ENCODE results near the gene ADCY3. TPM values are rescaled to one million over a fixed set of nuclear protein-coding genes. Genes with fewer than 3 reads are reported as not detected.

The ADCY3 gene
- total and polyA plus RNA-seq, 2 of the 4 experiments (the other 2 are of a cell fraction) = 17.4 to 46.1 TPM

DNA sequence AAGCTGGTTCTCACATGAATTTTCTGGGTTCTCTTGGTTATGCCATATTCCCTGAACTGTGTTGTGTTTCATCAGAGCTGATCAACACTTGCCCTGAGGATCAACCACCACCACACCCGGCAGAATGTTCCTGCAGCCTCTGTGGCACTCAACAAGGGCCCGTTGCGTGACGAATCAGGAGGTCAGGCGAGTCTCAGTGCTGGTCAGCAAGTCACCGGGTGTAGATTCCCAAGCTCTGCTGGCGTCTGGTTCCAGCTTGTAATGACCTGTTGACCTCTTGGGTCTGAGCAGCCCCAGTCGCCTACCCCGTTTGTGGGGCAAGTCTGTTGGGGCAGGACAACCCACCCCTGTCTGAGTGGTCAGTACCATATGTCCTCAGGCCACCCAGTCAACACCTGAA lies 46.0 kb downstream of the ADCY3 start:
- dilution Hi-C loops (cut with HindIII; ENCODE audit: low sequenced_read_pairs, unreplicated experiment) (no loop called here), intact Hi-C loops (cut with micrococcal nuclease) (no loop called here), in situ Hi-C loops (cut with MboI; ENCODE audit: low sequenced_read_pairs) (no loop called here)
- Histone ChIP-seq H3K79me1 (ENCODE audit: low read depth in 1 of 2, low read length in 2 of 2) (peaks cover 0 to 25% of the 10 kb centered on the region in 2 experiments; a peak in 2 of 4 replicates), H3K56ac (ENCODE audit: extremely low read depth, insufficient read depth, low read length) (no peak overlapping the region), H2AFZ (replicated peaks; ENCODE audit: low read length, poor library complexity) (no peak overlapping the region), H3K18ac (ENCODE audit: low read depth, low read length) (no peak overlapping the region), H2BK15ac (ENCODE audit: low read depth, low read length) (no peak overlapping the region), H2BK20ac (ENCODE audit: low read depth, low read length) (no peak overlapping the region), H3K4ac (ENCODE audit: low read depth, low read length) (no peak overlapping the region), H3K9me1 (ENCODE audit: insufficient read depth, low read length) (peaks cover 19% of the 10 kb centered on the region), H4K91ac (ENCODE audit: insufficient read depth, low read depth, low read length) (no peak overlapping the region), H3K4me3 (ENCODE audit: insufficient read depth, low read depth, low read length) (no peak overlapping the region), H3K36me3 (ENCODE audit: control insufficient read depth, insufficient read depth, low read length) (peaks cover 1% of the 10 kb centered on the region; the same call in 1 of the 2 replicates), H2BK5ac (ENCODE audit: low read depth, low read length, poor library complexity, severe bottlenecking) (no peak overlapping the region), H3K14ac (replicated peaks; ENCODE audit: low read depth, low read length) (no peak overlapping the region), H4K8ac (ENCODE audit: low read depth in 2 of 2, low read length in 2 of 2) (no peak overlapping the region), H2AK5ac (ENCODE audit: low read depth, low read length) (0 out of 2 replicates have a peak overlapping the region, but pooled peaks have one; percentile 3), H3K4me1 (ENCODE audit: control insufficient read depth, insufficient read depth, low read length) (peaks cover 15% of the 10 kb centered on the region; the same call in 1 of the 2 replicates), H4K5ac (ENCODE audit: low read depth, low read length) (no peak overlapping the region), H2AK9ac (replicated peaks; ENCODE audit: low read depth, low read length, poor library complexity) (no peak overlapping the region), H4K20me1 (ENCODE audit: insufficient read depth, low read length) (no peaks in the 10 kb centered on the region; the same call in 1 of the 2 replicates), H3K23ac (ENCODE audit: low read depth, low read length) (no peak overlapping the region), H3K27ac (ENCODE audit: insufficient read depth, low read length) (no peak overlapping the region), H2BK120ac (ENCODE audit: low read depth, low read length) (no peak overlapping the region), H3K4me2 (ENCODE audit: low read depth, low read length) (no peak overlapping the region), H3K27me3 (ENCODE audit: control insufficient read depth, insufficient read depth, low read length) (no peaks in the 10 kb centered on the region), H3K9me3 (ENCODE audit: control insufficient read depth, insufficient read depth, low read length) (no peaks in the 10 kb centered on the region), H3K9ac (ENCODE audit: low read depth, low read length) (no peak overlapping the region)
- ChIA-PET POLR2A (ENCODE audit: unreplicated experiment) (no interaction called here), CTCF (no interaction called here)
- DNase-seq (no peak), ATAC-seq (ENCODE audit: low read depth) (no peak)
- 100% methylated on average over 3 of the region's 9 CpGs; no CpG with 5 or more reads in 1 of the 2 experiments for WGBS, 2 experiments (ENCODE audit: extremely low coverage in 2 of 2, insufficient read length in 1 of 2)
- no TSS peak for BruUV-seq (replicated peaks)
- TF ChIP-seq, protein P1, sequence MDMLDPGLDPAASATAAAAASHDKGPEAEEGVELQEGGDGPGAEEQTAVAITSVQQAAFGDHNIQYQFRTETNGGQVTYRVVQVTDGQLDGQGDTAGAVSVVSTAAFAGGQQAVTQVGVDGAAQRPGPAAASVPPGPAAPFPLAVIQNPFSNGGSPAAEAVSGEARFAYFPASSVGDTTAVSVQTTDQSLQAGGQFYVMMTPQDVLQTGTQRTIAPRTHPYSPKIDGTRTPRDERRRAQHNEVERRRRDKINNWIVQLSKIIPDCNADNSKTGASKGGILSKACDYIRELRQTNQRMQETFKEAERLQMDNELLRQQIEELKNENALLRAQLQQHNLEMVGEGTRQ (IDR thresholded peaks at IDR 0.05; ENCODE audit: low read depth, low read length) = no peak
- TF ChIP-seq MAFK (IDR thresholded peaks at IDR 0.05; ENCODE audit: low read depth, low read length) (no peak), FOS (IDR thresholded peaks at IDR 0.05; ENCODE audit: low read depth, low read length) (no peak), RAD21 (IDR thresholded peaks at IDR 0.05; ENCODE audit: low read length) (no peak), CHD1 (IDR thresholded peaks at IDR 0.05; ENCODE audit: low read depth, low read length) (no peak), CEBPB (IDR thresholded peaks at IDR 0.05; ENCODE audit: low read depth, low read length) (no peak)
- TF ChIP-seq, protein P2, sequence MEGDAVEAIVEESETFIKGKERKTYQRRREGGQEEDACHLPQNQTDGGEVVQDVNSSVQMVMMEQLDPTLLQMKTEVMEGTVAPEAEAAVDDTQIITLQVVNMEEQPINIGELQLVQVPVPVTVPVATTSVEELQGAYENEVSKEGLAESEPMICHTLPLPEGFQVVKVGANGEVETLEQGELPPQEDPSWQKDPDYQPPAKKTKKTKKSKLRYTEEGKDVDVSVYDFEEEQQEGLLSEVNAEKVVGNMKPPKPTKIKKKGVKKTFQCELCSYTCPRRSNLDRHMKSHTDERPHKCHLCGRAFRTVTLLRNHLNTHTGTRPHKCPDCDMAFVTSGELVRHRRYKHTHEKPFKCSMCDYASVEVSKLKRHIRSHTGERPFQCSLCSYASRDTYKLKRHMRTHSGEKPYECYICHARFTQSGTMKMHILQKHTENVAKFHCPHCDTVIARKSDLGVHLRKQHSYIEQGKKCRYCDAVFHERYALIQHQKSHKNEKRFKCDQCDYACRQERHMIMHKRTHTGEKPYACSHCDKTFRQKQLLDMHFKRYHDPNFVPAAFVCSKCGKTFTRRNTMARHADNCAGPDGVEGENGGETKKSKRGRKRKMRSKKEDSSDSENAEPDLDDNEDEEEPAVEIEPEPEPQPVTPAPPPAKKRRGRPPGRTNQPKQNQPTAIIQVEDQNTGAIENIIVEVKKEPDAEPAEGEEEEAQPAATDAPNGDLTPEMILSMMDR (conservative IDR thresholded peaks at IDR 0.05; ENCODE audit: low read depth, low read length) = no peak

Measured in IMR-90 (cell line).